ENCODE data around the gene MIF.
"Not testable (repeated sequence)": the region's sequence is repeated elsewhere in the genome, so short reads cannot be mapped to it uniquely, and the experiment has no call there.

The MIF gene

DNA sequence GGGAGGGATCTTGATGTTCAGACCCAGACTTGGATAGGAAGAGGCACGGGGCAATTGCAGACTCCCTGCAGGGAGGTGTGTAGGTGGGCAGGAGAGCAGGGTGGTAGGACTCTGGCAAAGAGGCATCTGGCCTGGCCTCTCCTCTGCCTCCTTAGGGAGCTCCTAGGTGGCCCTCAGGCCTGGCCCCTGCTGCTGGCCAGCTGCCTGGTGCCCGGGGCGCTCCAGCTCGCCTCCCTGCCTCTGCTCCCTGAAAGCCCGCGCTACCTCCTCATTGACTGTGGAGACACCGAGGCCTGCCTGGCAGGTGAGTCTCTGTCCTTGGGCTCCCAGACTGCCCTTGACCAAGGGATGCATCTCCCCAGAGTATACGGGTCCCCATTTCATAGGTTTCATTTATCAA lies 16.6 kb upstream of the MIF start:
- DNase-seq = no peak

DNA sequence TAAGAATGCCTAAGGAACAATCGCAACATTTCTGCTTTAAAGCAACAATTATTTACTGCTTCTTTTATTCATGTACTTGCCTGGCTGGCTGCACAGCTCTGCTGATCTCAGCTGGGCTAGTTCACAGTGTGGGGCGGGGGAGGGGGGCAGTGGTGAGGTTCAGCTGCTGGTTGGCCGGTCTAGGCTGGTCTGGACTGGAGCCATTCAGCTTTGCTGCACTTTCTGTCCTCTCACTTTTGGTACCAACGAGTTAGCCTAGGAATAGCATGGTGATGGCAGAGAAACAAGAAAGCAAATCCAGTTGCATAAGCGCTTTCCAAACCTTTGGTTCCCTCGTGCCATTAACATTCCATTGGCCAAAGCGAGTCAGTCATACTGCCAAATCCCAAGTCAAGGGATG lies 16.0 kb upstream of the MIF start:
- DNase-seq = no peak

DNA sequence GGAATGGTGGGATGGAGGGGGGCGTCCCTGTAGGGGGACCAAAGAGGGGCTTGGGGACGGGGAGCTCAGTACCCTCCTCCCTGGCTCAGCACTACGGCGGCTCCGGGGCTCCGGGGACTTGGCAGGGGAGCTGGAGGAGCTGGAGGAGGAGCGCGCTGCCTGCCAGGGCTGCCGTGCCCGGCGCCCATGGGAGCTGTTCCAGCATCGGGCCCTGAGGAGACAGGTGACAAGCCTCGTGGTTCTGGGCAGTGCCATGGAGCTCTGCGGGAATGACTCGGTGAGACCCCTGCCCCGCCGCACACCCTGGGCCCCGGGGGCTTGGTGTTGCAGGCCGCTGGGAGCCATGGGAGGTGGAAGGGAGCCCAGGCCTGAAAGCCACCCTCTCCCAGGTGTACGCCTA lies 11.8 kb upstream of the MIF start:
- no peak for DNase-seq

DNA sequence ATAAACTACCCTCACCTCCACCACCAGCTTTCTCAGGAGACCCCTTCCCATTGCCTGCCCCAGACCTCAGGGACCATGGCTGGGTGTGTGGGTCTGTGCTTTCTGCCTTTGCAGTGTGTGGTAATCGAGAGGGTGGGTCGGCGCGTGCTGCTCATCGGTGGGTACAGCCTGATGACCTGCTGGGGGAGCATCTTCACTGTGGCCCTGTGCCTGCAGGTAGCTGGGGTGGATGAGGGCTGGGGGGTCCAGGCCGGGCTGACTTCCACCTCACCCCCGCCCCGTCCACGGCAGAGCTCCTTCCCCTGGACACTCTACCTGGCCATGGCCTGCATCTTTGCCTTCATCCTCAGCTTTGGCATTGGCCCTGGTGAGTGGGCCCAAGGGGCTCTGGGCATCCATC lies 10.5 kb upstream of the MIF start:
- no peak for DNase-seq

DNA sequence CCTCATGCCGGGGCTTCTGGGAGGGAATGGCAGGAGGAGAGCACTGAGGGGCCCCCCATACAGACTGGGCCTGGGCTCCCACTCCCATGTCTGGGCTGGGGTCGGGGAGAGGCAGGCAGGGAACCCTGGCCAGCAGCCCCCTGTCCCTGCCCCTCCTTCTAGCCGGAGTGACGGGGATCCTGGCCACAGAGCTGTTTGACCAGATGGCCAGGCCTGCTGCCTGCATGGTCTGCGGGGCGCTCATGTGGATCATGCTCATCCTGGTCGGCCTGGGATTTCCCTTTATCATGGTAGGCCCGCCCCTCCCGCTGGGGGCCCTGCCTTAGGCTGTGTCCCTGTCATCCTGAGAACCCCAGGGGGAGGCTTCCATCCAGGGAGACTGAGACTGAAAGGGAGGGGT lies 10.0 kb upstream of the MIF start:
- no peak for DNase-seq

DNA sequence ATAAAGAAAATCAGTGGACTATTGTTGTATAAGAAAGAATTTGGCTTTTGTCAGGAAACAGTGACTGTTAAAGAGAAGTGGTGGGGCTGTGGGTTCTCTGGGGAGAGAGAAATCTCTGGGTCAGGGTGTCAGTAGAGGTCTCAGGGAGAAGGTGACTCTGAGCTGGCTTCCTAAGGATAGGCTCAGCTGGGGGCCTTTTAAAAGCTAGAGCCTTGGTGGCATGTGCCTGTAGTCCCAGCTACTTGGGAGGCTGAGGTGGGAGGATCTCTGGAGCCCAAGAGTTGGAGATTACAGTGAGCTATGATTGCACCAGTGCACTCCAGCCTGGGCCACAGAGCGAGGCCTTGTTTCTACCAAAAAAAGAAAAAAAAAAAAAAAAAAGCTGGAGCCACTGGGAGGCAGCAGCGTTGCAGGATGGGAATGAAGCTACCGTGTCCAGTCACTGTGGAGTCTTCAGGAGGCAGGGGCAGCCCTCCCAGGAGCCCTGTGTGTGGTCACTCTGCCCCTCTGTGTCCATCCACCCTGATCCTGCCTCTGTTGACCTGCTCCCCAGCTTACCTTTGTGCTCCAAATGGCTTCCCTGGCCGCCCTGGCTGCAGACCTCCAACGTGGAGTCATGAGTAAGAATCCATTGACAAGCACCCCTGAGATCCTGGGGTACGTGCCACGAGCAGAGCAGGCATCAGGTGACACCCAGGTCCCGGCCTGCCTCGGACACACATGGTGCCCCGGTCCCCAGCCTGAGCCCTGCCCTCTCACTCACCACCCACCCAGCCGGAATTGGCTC lies 5.4 kb upstream of the MIF start:
- DNase-seq = no peak

DNA sequence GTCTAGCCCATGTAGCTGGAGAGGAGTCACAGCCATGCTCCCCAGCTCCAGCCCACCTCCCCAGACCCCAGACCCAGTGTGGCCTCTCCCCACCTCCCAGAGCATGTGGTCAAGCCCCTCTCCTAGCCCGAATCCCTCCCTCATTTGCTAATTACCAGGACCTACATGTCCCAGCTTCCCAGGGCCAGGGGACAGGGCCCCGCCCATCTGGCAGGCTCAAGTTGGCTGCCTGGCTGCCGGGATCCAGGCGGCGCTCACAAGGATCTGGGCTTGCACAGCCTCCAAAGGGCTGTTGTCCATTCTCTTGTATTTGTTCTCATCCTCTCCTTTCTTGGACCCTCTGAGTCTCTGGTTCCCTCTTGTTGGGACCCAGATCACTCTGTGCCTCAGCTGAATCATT lies 4.6 kb upstream of the MIF start:
- no peak for DNase-seq

DNA sequence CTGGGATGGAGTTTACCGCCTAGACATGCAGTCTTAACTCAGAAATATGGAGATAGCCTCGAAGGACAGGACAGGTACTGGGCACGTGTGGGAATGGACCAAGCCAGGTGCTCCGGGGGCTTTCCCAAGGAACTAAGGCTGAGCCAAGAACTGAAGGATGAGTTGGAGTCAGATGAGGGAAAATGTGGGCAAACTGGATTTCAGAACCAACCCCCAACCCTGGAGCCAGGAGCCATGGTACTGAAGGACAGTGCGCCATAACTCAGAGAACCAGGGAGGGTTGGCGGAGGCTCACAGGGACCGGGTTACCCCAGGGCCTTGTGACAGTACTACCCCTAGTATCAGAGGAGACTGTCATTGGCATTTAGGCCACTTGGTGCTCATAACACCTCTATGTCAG lies 2.5 kb upstream of the MIF start:
- DNase-seq = no peak

DNA sequence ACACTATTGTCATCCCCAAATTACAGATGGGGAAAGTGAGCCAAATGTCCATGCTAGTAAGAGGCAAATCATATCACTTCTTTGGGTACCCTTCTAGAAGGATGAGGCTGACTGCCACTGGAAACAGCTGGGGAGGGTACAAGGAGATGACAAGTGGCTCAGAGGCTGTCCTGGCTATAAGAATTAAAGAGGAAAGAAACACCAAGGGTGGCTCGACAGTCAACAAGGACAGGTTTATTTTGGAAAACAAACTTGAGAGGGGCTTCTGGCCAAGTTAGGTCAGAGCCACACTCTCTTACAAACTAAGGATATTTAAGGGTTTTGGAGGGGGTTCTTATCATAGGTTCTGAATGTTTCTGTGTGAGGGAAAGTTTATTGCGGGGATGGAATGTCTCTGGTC lies 2.1 kb upstream of the MIF start:
- DNase-seq = no peak

DNA sequence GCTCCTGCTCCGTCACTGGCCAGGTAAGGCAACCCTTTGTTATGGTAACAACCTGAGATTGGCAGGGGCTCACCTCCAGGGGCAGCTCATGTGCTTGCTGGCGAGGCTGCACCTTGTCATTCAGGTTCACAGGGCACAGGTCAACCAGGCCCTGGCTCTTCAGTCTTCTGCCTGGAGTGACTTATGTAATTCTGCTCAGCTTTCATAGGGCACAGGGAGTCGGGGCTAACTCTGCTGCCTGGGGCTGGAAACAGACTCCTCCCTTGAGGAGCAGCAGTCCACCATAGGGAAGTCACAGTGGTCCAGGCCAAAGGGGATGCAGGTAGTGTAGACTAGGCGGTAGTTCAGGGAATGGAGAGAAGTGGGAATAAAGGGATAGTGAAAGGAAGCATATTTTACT lies 1.5 kb upstream of the MIF start:
- no peak for DNase-seq

DNA sequence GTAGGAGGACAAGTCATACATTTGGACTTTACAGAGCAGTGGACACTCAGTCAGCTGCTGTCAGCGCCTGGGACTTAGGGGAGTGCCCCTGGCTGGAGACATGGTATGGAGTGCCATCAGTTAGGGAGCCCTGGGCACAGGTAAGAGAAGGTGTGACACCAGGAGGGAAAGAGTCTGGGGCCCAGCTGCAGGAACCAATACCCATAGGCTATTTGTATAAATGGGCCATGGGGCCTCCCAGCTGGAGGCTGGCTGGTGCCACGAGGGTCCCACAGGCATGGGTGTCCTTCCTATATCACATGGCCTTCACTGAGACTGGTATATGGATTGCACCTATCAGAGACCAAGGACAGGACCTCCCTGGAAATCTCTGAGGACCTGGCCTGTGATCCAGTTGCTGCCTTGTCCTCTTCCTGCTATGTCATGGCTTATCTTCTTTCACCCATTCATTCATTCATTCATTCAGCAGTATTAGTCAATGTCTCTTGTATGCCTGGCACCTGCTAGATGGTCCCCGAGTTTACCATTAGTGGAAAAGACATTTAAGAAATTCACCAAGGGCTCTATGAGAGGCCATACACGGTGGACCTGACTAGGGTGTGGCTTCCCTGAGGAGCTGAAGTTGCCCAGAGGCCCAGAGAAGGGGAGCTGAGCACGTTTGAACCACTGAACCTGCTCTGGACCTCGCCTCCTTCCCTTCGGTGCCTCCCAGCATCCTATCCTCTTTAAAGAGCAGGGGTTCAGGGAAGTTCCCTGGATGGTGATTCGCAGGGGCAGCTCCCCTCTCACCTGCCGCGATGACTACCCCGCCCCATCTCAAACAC lies 850 bp upstream of the MIF start:
- DNase-seq = no peak

DNA sequence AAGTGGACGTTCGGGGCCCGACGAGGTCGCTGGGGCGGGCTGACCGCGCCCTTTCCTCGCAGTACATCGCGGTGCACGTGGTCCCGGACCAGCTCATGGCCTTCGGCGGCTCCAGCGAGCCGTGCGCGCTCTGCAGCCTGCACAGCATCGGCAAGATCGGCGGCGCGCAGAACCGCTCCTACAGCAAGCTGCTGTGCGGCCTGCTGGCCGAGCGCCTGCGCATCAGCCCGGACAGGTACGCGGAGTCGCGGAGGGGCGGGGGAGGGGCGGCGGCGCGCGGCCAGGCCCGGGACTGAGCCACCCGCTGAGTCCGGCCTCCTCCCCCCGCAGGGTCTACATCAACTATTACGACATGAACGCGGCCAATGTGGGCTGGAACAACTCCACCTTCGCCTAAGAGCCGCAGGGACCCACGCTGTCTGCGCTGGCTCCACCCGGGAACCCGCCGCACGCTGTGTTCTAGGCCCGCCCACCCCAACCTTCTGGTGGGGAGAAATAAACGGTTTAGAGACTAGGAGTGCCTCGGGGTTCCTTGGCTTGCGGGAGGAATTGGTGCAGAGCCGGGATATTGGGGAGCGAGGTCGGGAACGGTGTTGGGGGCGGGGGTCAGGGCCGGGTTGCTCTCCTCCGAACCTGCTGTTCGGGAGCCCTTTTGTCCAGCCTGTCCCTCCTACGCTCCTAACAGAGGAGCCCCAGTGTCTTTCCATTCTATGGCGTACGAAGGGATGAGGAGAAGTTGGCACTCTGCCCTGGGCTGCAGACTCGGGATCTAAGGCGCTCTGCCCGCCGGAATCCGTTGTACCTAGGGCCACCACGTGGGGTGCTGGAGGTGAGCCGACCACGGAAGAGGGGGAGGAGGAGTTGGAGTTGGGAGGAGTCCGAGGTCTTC lies 771 bp downstream of the MIF start:
- peak; percentile 31 for DNase-seq

DNA sequence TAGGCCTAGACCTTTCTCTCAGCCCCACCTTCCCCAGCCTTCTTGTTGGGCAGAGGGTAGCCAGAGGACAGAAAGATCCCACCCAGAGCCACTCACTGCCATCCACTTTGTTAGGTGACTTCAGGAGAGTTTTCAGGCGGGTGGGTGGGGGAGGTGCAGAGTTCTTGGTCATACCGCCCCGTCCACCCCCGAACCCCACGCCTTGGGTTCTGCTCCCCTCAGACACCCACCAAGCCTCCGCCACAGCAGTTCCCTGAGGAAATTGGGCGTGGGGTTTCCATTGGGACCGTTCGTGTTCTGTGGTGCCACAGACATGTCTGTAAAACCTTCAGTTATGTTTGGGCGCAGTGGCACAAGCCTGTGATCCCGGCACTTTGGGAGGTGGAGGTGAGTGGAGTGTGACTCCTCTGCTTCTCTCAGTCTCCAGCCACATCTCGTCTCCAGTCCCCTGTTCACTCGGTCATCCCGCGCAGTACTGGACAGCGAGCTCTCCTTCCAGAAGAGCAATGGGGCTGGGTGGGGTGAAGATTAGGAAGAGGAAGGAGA lies 1.5 kb downstream of the MIF start:
- no peak for DNase-seq

DNA sequence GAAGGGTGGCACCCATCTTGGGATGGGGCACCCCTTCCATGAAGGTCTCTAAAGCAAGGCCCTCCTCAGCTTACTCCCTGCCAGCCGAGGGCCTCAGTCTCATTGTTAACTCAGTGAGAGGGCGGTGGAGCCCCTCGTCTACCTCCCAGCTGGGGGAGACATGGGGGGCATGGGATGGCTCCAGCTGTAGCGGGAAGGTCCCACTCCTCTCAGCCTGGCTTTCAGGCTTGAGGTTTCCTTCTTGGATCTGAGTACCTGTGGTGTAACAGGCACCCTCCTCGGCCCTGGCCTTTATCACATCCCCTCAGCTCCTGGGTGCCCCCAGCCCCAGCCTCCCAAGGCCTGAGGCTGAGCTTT lies 2.0 kb downstream of the MIF start:
- DNase-seq = no peak

DNA sequence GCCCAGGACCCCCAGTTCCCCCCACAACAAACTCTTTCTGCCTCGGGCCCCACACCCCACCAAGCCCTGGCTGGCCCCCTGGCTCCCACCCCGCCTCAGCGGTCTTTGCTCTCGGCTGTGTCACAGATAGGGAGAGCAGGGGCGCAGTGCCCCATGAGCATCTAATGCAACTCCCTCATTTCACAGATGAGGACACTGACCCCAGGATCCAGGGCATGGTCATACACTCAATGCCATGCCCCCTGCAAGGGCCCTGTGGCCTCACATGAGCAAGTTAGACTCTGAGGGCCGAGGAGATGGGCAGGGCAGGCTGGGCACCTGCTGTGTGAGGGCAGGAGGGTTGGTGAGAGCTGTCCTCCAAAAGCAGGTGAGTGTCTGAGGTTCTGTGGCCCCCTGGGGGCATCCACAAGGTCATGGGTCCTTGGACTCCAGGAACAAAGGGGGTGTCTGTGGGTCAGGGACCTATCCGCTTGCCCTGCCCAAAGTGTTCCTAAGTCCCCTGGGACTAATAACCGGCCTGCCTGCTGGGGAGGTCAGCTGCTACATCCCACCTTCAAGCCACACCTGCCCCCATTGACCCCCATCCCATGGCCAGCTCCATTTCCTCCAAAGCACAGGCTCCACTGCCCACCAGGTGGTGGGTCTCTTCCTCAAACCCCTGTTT lies 2.5 kb downstream of the MIF start:
- DNase-seq = no peak

DNA sequence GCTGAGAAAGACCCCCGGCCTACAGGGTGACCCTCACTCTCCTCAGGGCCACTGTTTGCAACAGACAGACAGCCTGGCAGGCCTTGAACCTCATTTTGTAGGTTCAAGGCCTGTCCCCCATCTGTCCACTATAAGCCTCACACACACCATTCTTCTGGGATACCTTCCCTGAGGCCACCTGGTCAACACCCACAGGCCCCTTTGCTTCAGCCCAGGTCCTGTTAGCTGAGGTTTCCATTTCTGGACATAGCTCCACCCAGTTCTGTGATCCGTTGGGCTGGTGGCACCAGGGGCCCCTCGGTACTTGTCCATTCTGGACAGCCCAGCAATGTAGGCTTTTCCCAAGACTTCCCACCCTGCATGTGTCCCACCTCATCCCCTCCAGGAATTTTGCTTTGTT lies 3.1 kb downstream of the MIF start:
- no peak for DNase-seq

DNA sequence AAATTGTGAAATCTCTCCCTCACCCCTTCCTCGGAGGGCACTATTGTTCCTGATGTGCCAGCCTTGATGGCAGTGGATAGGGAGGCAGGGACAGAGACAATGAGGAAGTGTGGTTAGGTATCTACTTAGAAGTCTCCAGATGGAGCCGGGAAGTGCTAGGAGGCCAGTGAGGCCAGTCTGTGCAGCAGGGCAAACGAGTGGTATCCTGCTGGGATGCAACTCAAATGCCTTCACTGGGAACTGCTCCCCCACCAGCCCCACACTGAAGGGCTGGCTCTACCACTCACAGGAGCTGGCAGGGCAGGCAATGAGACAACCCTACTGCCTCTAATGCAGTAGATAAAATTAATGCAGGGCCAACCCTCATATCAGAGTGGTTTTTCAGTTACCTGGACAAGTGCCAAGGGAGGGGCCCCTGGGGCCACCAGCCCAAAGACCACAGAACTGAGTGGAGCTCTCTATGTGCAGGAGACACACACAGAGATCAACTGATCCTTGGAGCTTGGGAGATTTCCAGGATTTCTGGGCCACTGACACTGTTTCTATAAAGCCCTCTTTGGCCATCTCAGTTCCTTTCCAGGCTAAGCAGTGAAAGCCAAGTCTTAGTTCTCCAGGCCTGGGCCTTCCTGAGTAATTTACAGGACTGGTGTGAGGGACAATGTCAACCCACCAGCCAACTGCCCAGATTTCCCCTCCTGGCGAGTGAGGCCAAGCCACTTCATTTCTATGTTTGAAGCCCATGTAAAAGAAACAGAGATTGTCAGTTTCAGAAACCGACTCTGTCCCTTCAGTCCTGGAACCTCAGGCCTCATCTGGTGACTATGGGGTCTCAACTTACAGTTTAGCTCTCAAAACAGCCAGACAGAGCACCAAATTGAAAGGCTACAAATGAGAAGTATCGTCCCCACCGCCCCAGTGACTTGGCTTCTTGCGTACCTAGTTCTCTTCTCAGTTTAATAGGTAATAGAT lies 4.1 kb downstream of the MIF start:
- no peak for DNase-seq

DNA sequence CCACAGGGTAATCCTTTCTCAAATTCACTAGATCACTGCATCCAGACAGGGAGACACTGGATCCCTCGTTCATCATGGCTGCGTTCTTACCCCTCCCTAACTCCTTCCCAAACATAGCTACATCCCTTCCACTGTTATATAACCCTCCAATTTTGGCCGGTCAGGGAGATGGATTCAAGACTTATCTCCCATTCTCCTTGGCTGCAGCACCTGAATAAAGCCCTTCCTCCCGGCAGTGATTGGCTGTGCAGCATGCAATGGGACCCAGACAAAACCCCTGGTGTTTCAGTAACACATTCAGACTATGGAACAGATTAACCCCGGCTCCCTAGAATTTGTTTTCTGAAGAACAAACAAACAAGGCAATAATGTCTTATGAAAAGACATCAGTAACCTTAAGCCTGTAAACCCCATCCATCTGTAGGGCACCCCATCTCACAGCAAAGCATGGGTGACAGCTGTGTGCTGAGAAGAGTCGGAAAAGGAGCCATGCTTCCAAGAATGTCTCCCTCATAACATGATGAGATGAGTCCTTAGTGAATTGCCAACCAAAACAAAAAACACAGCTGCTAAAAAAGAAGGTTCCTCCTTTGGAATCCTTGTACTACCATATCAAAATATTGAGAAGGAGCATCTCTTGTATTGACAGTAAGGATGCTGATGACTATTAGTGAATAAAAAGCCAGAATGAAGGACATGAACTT lies 5.0 kb downstream of the MIF start:
- DNase-seq = no peak

DNA sequence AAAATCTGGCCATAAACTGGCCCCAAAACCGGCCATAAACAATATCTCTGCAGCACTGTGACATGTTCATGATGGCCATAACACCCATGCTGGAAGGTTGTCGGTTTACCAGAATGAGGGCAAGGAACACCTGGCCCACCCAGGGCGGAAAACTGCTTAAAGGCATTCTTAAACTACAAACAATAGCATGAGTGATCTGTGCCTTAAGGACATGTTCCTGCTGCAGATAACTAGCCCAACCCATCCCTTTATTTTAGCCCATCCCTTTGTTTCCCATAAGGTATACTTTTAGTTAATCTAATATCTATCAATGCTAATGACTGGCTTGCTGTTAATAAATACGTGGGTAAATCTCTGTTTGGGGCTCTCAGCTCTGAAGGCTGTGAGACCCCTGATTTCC lies 6.0 kb downstream of the MIF start:
- DNase-seq = not testable (repeated sequence)

DNA sequence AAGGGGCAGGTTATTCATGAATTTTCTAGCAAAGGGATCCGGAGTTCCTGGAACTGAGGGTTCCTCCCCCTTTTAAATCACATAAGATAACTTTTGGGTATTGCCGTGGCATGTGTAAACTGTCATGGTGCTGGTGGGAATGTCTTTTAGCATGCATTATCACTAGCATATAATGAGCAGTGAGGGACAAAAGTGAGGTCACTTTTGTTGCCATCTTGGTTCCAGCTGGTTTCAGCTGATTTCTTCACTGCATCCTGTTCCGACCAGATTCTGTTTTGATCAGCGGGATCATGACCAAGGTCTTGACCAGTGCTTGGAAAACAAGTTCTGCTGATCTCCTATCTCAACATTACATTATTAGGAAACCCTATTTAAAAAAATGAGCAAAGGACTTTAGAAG lies 7.4 kb downstream of the MIF start:
- DNase-seq = no peak
